Fibroblast of peridontal ligament (primary cell): Measurements from ENCODE around the gene HLA-DQA1.
A peak's percentile ranks its signal among the peaks of the same experiment; 100 is the strongest.
"Not testable (repeated sequence)": the region's sequence is repeated elsewhere in the genome, so short reads cannot be mapped to it uniquely, and the experiment has no call there.

ENCODE experiments used
- DNase-seq: peaks from one replicate; pipeline ENCODE4 v3.0.0-alpha.2; 2010; ENCODE audit errors: extremely low read depth

HLA-DQA1 gene

DNA sequence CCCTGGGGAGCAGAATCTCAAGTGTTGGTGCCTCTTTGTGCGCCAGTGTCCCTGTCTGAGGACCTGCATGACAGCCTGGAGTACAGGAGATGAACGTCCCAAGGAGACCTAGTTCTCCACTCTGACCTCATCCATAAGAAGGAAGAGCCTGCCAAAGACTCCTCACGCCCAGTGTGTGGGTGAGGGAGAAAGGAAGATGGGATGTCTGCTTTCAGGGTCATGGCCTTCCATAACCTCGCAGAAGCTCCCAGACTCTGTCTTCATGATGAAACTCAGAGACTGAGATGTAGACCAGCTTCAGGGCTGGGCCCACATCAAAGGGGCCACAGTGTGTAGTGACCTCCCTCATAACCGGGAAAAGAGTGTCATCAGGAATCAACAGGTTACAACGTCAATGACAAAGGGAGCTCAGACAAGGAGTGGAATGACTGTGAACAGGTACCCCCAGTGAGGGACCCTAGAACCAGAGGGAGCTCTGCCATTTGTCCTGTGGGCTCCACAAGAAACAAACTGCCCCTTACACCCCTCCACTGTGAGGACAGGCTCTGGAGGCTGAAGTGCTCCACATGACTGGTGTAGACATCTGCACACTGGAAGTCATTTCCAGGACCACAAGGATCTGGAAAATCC is 21.2 kb downstream of the HLA-DQA1 start:
- DNase-seq = no peak

DNA sequence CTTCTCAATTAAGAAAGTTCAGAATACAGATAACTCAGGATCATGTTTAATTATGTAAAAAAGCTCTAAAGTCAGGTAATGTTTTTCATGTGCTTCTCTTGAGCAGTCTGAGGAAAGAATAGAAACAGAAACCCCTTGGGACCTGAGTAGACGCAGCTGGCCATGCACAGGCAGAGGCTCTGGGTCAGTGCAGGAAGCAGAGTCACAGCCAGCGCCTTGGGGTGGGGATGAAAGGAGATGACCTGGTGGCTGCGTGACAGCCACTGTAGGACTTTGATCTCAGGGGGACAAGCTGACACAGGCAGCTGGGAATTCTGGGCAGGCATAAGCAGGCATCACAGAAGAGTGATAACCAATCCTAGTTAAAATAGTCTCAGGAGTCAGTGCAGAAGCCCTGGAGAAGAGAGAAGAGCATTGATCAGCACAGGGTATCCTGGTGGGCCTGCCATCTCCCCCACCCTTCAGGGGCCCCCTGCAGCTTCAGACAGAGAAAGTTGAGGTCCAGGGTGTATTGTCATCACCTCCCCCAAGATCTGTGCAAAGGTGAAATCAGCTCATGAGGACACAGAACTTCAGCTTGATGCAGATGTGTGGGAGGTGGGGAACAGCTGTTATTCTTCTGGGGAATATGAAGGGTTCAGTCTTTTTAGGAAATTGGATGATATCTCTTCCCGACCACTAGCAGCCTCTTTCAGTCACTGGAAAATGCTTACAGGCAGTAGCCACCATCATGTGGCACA is 22.8 kb downstream of the HLA-DQA1 start:
- DNase-seq = no peak

DNA sequence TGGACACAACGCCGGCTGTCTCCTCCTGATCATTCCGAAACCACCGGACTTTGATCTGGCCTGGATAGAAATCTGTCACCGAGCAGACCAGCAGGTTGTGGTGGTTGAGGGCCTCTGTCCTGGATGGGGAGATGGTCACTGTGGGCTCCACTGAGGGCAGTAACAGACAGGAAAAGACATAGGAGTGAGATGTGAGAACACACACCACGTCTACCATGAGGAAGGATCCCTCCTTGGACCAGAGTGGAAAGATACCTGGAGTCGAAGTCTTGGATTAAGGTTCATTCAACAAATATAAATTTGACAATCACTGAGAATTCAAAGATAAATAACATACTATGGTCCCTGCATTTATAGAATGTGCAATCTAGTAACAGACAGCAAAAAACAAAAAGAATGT is 24.9 kb downstream of the HLA-DQA1 start:
- DNase-seq = no peak

DNA sequence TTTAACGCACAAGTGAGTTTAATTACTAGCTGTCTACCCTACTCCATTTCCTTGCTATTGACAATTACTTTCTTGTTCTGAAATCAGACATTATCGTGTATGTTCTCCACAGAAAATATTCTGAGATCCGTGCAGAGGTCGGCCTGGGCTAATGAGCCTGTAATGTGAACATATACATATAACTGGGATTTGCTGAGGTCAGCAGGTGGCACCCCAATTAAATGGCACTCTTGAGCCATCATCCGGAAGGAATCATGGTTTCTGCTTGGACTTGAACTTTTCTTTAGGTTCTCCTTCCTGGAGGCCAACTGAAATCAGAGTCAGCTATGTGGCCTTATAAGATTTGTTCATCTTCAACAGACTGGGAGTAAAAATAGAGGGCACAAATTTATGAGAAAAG is 25.6 kb downstream of the HLA-DQA1 start:
- no peak for DNase-seq

DNA sequence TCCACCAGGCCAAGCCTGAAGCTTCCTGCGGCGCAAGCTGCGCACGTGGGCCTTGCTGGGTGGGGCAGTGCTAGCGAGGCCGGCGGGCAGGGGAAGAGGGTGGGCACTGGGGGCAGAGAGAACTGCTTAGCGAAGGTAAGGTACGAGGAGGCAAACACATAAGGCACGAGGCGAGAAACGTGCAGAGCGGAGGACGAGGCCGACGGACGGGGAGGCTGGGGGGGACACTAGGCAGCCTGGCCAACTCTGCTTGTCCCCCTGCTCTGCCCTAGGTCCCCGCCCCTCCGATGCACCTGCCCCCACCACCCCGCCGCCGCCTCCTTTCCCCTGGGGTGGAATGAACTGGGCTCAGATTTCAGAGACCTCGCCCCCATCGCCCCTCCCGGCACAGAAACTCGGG is 27.1 kb downstream of the HLA-DQA1 start:
- DNase-seq = no peak

DNA sequence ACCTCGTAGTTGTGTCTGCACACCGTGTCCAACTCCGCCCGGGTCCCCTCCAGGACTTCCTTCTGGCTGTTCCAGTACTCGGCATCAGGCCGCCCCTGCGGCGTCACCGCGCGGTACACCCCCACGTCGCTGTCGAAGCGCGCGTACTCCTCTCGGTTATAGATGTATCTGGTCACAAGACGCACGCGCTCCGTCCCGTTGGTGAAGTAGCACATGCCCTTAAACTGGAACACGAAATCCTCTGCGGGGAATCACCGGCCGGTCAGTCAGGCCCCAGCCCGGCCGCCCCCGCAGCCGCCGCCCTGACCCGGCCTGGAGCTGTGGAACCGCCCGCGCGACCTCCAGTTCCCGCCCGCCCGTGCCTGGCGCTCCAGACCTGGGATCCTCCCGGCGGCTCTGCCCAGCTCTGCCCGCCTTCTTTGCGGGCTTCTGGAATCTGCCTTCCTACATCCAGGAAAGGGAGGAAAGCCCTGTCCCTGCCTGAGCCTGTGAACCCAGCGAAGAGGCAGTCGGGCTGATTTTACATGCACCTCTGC is 27.7 kb downstream of the HLA-DQA1 start:
- DNase-seq = no peak

DNA sequence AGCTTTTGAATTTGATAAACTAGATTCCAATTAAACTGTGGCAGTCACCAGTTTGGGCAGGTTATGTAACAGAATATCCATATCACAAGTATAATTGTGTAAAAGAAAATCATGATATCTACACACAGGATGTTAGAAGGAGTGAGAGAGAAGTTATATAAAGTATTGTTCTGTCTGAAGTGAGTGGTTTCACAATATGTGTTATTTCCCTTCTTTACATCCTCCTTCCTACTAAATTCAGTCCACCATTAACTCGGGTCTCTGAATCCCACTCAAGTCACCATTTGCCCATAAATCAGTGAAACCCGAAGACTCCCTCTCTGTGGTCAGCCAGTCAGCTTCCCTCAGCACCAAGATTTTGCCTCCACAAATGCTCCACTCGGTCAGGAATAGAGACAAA is 28.5 kb downstream of the HLA-DQA1 start:
- no peak for DNase-seq

DNA sequence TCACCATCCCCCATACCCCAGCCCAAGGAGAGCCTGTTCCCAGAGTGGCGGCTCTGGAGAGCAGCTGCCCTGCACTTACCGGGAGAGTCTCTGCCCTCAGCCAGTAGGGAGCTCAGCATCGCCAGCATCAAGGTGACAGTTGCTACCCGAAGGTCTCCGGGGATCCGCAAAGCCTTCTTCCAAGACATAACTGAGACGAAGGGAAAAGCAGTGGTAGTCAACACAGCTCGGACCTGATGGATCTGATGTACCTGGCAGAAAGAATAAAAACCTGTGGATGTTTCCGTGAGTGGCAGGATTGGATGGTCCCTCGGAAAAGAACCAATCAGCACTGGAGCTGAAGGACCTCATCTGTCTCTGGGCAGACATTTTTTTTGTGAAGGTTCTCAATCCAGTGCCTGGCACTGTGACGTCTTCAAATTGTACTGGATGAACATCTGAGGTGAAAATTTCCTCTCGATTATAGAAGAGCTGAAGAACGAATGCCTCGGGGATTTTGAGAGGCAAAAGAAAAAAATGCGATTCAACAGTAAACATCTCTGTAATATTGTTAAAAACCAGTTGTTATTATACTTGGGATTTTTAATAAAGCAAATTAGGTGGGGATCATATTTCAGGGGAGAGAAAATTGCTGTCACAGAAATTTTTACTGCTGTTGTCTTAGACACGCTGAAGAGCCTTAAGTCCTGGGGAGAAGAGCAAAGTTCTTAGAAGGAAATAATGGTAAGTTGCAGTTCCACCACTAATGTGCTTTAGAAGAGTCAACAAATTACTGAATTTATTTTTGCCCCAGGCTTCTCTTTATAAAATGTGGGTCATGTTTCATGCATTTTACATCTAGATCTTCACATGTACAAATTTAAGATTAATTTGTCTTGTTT is 29.5 kb downstream of the HLA-DQA1 start, which contains the start of gene HLA-DQB1:
HLA-DQB1 (minus strand) TSS at position 238 of the 881 bp plus-strand sequence; CDS start at position 188, 50 bp downstream.
- peak; percentile 10 for DNase-seq

DNA sequence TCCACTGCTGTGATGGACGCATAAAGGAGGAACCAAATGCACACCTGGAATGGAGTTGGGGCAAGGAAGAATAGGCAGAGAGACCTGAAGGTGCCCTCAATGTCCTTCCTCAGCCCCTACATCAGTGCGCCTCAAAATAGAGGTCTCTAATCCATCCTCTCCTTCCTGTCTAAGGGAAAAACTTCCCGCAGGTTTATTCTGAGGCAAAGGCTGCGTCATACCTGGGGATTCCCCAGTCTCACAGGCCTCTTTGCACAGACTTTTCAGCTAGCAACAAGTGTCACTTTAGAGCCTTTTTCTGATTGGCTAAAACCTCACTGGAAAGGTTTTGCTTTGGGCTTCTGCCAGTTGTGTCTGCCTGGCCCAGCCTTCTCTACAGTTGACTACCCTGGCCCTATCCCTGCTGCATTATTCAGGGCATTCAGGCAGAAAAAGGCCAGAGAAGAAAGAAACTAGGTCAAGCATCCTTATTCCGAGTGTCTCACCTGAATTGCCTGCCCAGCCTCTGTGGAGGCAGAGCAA is 31.1 kb downstream of the HLA-DQA1 start:
- no peak for DNase-seq

DNA sequence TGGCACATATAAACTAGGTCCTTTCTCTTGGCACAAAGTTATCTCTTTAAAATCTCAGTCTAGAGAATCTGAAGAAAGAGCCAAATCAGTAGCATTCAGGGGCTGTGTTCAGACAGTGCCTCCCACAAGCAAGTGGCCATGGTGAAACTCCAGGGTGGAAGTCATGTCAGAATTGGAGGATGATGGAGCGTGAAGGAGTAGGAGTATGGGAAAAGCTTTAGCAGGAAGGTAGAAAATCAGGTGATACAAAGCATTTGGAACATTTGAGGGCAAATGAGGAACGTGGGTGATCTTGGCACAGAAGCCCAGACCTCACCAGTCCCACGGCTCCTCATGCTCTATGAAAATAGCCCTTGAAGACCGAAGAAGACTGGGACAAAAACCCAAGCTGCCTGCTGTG is 32.0 kb downstream of the HLA-DQA1 start:
- DNase-seq = no peak

DNA sequence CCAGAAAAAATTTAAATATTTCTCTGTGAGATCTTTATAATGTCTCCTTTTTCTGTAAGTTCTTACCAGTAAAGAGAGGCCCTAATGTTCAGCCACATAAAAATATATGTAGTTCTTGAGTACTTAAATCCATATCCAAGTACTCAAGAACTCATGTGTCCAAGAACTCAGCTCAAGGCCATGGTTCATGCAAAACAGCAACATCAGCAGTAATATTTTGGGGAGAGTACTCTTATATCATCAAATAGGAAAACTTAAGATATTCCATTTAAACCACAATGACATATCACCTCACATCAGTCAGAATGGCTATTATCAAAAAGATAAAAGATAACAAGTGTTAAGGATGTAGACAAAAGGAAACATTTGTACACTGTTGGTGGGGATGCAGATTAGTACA is 32.7 kb downstream of the HLA-DQA1 start:
- DNase-seq = no peak

DNA sequence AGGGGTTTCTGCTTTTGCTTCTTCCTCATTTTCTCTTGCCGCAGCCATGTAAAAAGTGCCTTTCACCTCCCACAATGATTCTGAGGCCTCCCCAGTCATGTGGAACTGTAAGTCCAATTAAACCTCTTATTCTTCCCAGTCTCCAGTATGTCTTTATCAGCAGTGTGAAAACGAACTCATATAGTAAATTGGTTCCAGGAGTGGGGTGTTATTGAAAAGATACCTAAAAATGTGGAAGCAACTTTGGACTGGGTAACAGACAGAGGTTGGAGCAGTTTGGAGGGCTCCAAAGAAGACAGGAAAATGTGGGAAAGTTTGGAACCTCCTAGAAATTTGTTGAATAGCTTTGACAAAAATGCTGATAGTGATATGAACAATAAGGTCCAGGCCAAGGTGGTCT is 34.7 kb downstream of the HLA-DQA1 start:
- not testable (repeated sequence) for DNase-seq

DNA sequence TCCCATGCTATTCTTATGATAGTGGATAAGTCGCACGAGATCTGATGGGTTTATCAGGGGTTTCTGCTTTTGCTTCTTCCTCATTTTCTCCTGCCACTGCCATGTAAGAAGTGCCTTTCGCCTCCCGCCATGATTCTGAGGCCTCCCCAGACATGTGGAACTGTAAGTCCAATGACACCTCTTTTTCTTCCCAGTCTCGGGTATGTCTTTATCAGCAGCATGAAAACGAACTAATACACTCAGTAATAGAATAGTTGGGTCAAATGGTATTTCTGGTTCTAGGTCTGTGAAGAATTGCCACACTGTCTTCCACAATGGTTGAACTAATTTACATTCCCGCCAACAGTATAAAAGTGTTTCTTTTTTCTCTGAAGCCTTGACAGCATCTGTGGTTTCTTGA is 36.9 kb downstream of the HLA-DQA1 start:
- DNase-seq = not testable (repeated sequence)

DNA sequence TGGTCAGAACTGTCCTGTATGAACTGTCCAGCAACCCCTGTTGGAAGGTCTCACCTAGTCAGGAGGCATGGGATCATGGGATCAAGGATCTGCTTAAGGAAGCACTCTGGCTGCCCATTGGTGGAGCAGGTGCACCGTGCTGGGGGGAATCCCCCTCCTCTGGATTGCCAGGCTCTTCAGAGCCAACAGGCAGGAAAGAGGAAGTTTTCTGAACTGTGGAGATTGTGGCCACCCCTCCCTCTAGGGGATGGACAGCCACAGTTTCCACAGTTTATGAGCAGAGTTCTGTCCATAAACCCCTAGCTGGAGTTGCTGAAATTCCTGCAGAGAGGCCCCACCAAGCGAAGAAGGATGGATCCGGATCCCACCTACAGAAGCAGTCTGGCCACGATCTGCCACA is 42.3 kb downstream of the HLA-DQA1 start:
- no peak for DNase-seq

DNA sequence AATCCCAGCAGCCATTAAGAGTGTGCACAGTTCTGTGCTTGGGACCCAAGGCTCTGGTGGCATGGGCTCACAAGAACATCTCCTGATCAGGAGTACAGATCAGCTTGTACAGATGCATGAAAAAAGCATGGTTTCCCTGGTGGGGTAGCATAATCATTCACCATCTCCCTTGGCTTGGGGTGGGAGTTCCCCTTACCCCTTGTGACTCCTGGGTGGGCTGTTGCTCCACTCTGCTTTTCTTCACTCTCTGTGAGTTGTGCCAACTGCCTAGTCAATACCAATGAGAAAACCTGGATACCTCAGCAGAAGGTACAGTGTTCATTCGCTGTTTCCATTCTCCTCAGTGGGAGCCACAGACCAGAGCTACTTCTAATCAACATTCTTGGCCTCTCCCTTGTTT is 42.8 kb downstream of the HLA-DQA1 start:
- DNase-seq = no peak

DNA sequence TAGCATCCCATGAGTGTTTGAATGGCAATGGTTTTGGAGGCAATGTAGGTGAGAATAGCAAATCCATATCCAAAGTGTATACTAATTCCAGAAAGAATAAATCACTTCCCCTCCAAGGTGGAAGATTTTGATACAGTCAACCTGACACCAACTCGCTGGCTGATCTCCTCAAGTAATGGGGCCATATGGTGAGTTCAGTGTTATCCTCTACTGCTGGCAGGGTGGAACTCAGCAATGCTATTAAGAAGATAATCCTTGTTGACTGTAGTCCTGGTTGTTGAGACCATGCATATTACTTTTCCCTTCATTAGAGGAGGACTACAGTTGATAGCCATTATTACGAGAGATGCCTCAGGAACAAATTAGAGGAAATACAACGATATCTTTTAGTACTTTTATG is 47.0 kb downstream of the HLA-DQA1 start:
- no peak for DNase-seq

DNA sequence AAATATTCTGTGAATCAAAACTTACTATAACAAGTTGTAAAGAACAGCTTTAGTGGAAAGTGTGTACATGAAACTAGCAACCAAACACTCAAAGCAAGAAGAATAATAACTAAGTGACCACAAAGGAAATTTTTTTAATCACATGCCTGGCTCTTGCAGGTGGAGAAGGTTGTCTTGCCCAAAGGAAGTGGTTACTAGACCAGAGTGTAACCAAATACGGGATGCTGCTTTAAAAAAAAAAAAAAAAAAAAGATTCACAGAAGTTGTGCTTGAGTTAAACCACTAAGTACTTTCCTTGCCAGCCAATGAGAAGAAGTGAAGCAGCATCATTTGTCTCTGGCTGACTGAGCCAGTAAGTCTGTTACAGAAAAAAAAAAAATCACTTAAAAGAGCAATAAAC is 48.4 kb downstream of the HLA-DQA1 start:
- peak; percentile 17 for DNase-seq

DNA sequence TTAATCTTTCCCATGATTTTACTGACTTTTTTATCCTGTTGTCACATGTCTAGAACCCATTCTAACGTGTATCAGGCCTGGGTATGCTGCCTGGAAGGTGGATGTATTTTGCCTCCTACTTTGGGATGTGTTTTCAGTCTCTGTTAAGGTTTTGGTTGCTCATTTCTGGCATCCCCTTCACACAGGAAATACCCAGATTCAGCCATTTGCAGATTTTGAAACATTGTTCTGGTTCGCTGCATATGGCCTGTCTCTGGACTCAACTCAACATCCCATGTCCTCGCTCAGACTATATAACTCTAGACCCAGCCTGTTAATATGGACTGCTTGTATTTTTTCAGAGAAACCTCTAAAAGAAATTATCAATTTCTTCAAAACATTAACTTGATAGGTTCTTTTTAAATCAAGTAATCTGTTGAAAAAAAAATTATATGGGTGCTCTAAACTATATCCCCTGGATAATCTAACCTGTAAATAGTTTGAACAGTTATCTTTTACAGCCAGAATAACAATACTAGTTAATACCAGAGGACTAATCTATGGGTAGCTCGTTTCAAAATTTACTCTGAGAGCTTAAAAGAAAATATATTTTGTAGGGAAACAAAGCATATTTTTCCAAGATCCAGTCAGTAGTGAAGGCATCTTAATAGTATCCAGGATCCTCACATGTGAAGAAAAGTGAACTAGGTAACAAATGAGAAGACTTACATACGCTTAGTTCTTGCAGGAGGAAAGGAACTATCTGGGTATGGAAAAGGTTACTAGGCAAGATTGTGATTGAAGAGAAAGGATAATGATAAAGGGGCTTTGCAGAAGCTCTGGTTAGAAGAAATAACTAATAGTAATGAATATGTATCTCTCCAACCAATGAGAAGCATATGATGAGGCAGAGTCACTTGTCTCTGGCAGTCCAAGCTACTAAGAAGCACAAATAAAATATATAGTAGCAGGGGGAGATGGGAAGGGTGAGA is 52.6 kb downstream of the HLA-DQA1 start:
- no peak for DNase-seq

DNA sequence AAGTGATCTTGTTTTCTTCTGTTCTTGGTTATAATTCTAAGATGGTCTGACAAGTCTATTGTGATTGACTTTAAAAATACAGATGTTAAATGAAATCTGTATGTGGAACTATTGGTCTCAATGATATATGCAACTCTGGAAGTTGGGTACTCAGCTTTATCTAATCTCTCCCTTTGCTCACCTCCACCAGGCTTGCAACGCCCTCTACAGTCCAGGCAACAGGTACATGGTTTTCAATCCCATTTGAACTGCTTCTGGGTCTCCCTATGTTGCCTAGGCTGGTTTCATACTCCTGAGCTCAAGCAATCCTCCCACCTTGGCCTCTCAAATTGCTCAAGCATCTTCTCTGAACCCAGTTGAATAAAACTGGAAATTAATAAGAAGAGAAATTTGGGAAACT is 54.8 kb downstream of the HLA-DQA1 start:
- no peak for DNase-seq
